GM23338 (cell line): ENCODE data around the gene WNT11. TPM values are rescaled to one million over a fixed set of nuclear protein-coding genes. Genes with fewer than 3 reads are reported as not detected.
"Not testable (repeated sequence)": the region's sequence is repeated elsewhere in the genome, so short reads cannot be mapped to it uniquely, and the experiment has no call there.

Experiments used
- ATAC-seq: fragments of 200-7000 bp; cut with Tn5 transposase; 3 replicates; pipeline ENCODE4 v1.9.1; 2020
- DNase-seq: peaks from one replicate; pipeline ENCODE4 v3.0.0-alpha.2; 2015; ENCODE audit warnings: low spot score
- H2AFZ ChIP-seq: fragments of 200-600 bp; sonication (generic); 2 replicates; pipeline ENCODE4 v1.8.0; 2016; ENCODE audit warnings: antibody characterized with exemption, mild to moderate bottlenecking, moderate library complexity
- H3F3A ChIP-seq: fragments of 200-600 bp; sonication (generic); replicated peaks from 2 replicates; pipeline ENCODE4 v1.8.0; 2017; ENCODE audit warnings: antibody characterized with exemption, mixed run types, low read depth
- H3K27ac ChIP-seq: fragments of 200-600 bp; sonication (generic); 2 replicates; pipeline ENCODE4 v1.6.1; 2016; ENCODE audit warnings: low read depth
- H3K27me3 ChIP-seq: fragments of 200-600 bp; sonication (generic); 2 replicates; pipeline ENCODE4 v1.8.0; 2016; ENCODE audit warnings: mild to moderate bottlenecking, mixed run types, moderate library complexity; ENCODE audit not compliant: insufficient read depth
- H3K36me3 ChIP-seq: fragments of 200-600 bp; sonication (generic); 2 replicates; pipeline ENCODE4 v1.8.0; 2016; ENCODE audit warnings: mild to moderate bottlenecking; ENCODE audit not compliant: insufficient read depth
- H3K4me1 ChIP-seq: fragments of 200-600 bp; sonication (generic); 2 replicates; pipeline ENCODE4 v1.8.0; 2016; ENCODE audit warnings: mild to moderate bottlenecking, moderate library complexity; ENCODE audit not compliant: insufficient read depth
- H3K4me2 ChIP-seq: fragments of 200-600 bp; sonication (generic); 2 replicates; pipeline ENCODE4 v1.7.1; 2017; ENCODE audit warnings: mixed run types
- H3K4me3 ChIP-seq: fragments of 200-600 bp; sonication (generic); 2 replicates; pipeline ENCODE4 v1.6.1; 2016; ENCODE audit warnings: mixed run types
- H3K79me2 ChIP-seq: fragments of 200-600 bp; sonication (generic); replicated peaks from 2 replicates; pipeline ENCODE4 v1.8.0; 2017; ENCODE audit warnings: mild to moderate bottlenecking; ENCODE audit not compliant: insufficient read depth
- H3K9me2 ChIP-seq: fragments of 200-600 bp; sonication (generic); 2 replicates; pipeline ENCODE4 v1.8.0; 2017; ENCODE audit not compliant: insufficient read depth
- H4K20me1 ChIP-seq: fragments of 200-600 bp; sonication (generic); replicated peaks from 2 replicates; pipeline ENCODE4 v1.8.0; 2017; ENCODE audit warnings: mild to moderate bottlenecking; ENCODE audit not compliant: insufficient read depth
- H3K27ac Mint-ChIP-seq: 2 replicates; pipeline ENCODE4 v1.8.0; 2020; ENCODE audit warnings: inconsistent platforms, mild to moderate bottlenecking, moderate library complexity, mixed read lengths
- H3K27me3 Mint-ChIP-seq: 3 replicates; pipeline ENCODE4 v1.8.0; 2022; ENCODE audit warnings: low read depth, mild to moderate bottlenecking, moderate library complexity, mixed read lengths, inconsistent platforms; ENCODE audit not compliant: insufficient read depth, poor library complexity
- H3K36me3 Mint-ChIP-seq: 3 replicates; pipeline ENCODE4 v1.8.0; 2021; ENCODE audit warnings: low read depth, mild to moderate bottlenecking, inconsistent platforms, moderate library complexity, mixed read lengths
- H3K4me1 Mint-ChIP-seq: 3 replicates; pipeline ENCODE4 v1.8.0; 2020; ENCODE audit warnings: mild to moderate bottlenecking, inconsistent platforms, mixed read lengths
- H3K4me3 Mint-ChIP-seq: 3 replicates; pipeline ENCODE4 v1.8.0; 2021; ENCODE audit warnings: moderate library complexity, mild to moderate bottlenecking, inconsistent platforms, mixed read lengths
- H3K9me3 Mint-ChIP-seq: 3 replicates; pipeline ENCODE4 v1.8.0; 2020; ENCODE audit warnings: moderate library complexity, mild to moderate bottlenecking, inconsistent platforms, mixed read lengths
- EZH2 ChIP-seq: fragments of 200-600 bp; sonication (generic); IDR thresholded peaks from one replicate; pipeline ENCODE4 v1.8.0; 2017; ENCODE audit warnings: antibody characterized with exemption, mild to moderate bottlenecking, low read depth; ENCODE audit not compliant: unreplicated experiment
- POLR2AphosphoS5 ChIP-seq: IDR thresholded peaks from 2 replicates; pipeline ENCODE4 v1.6.1; 2016; ENCODE audit warnings: antibody characterized with exemption, low read depth
- REST ChIP-seq: IDR thresholded peaks from one replicate; pipeline ENCODE4 v1.6.1; 2018; ENCODE audit warnings: antibody characterized with exemption; ENCODE audit not compliant: unreplicated experiment
- STAT1 ChIP-seq: IDR thresholded peaks from one replicate; pipeline ENCODE4 v1.6.1; 2016; ENCODE audit warnings: antibody characterized with exemption; ENCODE audit not compliant: unreplicated experiment
- ZNF331 ChIP-seq: fragments of 250-450 bp; sonication (Bioruptor Pico); IDR thresholded peaks from 2 replicates; pipeline ENCODE4 v1.5.0; 2020; ENCODE audit warnings: low read depth, mild to moderate bottlenecking, moderate library complexity
- polyA plus RNA-seq: library from polyadenylated mRNA; unstranded; fragments of >200 nt; fragmentation: Nextera tagmentation; extraction: Ambion mirVana; gene quantifications from 2 replicates; pipeline ENCODE4 v1.2.1, GENCODE V29; 2016
- total RNA-seq: library from RNA; depleted of rRNA; stranded (reverse); fragments of >200 nt; shearing (Covaris generic); gene quantifications from 2 replicates; pipeline ENCODE4 v1.2.3, GENCODE V29; 2014
- TF ChIP-seq, protein P1 (sequence below), 2 experiments: fragments of 200-600 bp in 1 of 2; sonication (generic) in 1 of 2; conservative IDR thresholded peaks; 2 replicates each; pipeline versions ENCODE4 v1.5.1 to v1.6.1; 2016 to 2017; ENCODE audit warnings: antibody characterized with exemption in 2 of 2, low read depth in 2 of 2, mild to moderate bottlenecking in 2 of 2, moderate library complexity in 1 of 2

WNT11 gene
- total and polyA plus RNA-seq, 2 experiments from 2014 or later = 0.44 to 0.56 TPM

- Histone ChIP-seq H3K79me2 (no peaks in the 10 kb centered on the region), H4K20me1 (0 out of 2 replicates have a peak, but pooled peaks cover 2% of the 10 kb centered on the region), H3K36me3 (no peaks in the 10 kb centered on the region), H3F3A (no peaks in the 10 kb centered on the region), H3K9me2 (no peaks in the 10 kb centered on the region), H3K4me2 (no peak overlapping the region), H3K27ac (no peak overlapping the region), H3K27me3 (peaks cover 29% of the 10 kb centered on the region), H3K4me1 (peaks cover 8% of the 10 kb centered on the region; the same call in 1 of the 2 replicates), H3K4me3 (no peak overlapping the region), H2AFZ (no peak overlapping the region)
- H3K9me3 Mint-ChIP-seq = no peaks in the 10 kb centered on the region; the same call in 2 of the 3 replicates
- H3K27me3 Mint-ChIP-seq = peaks cover 42% of the 10 kb centered on the region
- TF ChIP-seq STAT1 (no peak), EZH2 (peak; percentile 22), POLR2AphosphoS5 (no peak)
- TF ChIP-seq, protein P1, sequence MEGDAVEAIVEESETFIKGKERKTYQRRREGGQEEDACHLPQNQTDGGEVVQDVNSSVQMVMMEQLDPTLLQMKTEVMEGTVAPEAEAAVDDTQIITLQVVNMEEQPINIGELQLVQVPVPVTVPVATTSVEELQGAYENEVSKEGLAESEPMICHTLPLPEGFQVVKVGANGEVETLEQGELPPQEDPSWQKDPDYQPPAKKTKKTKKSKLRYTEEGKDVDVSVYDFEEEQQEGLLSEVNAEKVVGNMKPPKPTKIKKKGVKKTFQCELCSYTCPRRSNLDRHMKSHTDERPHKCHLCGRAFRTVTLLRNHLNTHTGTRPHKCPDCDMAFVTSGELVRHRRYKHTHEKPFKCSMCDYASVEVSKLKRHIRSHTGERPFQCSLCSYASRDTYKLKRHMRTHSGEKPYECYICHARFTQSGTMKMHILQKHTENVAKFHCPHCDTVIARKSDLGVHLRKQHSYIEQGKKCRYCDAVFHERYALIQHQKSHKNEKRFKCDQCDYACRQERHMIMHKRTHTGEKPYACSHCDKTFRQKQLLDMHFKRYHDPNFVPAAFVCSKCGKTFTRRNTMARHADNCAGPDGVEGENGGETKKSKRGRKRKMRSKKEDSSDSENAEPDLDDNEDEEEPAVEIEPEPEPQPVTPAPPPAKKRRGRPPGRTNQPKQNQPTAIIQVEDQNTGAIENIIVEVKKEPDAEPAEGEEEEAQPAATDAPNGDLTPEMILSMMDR (conservative IDR thresholded peaks at IDR 0.05; ENCODE audit: low read depth in 2 of 2) = no peak
- no peaks in the 10 kb centered on the region for H3K36me3 Mint-ChIP-seq
- ATAC-seq (no peak), DNase-seq (no peak)
- no peak overlapping the region for H3K27ac Mint-ChIP-seq
- peaks cover 9% of the 10 kb centered on the region; the same call in 2 of the 3 replicates for H3K4me1 Mint-ChIP-seq
- H3K4me3 Mint-ChIP-seq = no peak overlapping the region
These were observed 5.2 kb downstream of the WNT11 start for GRCh38 chr11:76201056-76201455.

GRCh38 chr11:76200006-76200940 is 6.0 kb downstream of the WNT11 start:
- TF ChIP-seq STAT1 (no peak), REST (no peak), ZNF331 (CRISPR knock-in tag) (no peak), EZH2 (no peak)
- H2AFZ ChIP-seq = no peak overlapping the region
- Mint-ChIP-seq H3K27me3 (peaks cover 40% of the 10 kb centered on the region), H3K27ac (no peak overlapping the region), H3K36me3 (no peaks in the 10 kb centered on the region), H3K4me1 (peaks cover 3% of the 10 kb centered on the region; the same call in 2 of the 3 replicates), H3K9me3 (no peaks in the 10 kb centered on the region; the same call in 2 of the 3 replicates), H3K4me3 (no peak overlapping the region)
- no peaks in the 10 kb centered on the region for H3K79me2 ChIP-seq
- no peak overlapping the region for H3K4me3 ChIP-seq
- DNase-seq (no peak), ATAC-seq (no peak)
- no peaks in the 10 kb centered on the region for H3K9me2 ChIP-seq
- no peaks in the 10 kb centered on the region for H3F3A ChIP-seq
- H3K4me2 ChIP-seq = no peak overlapping the region
- H3K4me1 ChIP-seq = peaks cover under 1% of the 10 kb centered on the region; the same call in 1 of the 2 replicates
- H3K36me3 ChIP-seq = no peaks in the 10 kb centered on the region
- H4K20me1 ChIP-seq = no peaks in the 10 kb centered on the region
- H3K27me3 ChIP-seq = peaks cover 22% of the 10 kb centered on the region
- H3K27ac ChIP-seq = no peak overlapping the region

DNA sequence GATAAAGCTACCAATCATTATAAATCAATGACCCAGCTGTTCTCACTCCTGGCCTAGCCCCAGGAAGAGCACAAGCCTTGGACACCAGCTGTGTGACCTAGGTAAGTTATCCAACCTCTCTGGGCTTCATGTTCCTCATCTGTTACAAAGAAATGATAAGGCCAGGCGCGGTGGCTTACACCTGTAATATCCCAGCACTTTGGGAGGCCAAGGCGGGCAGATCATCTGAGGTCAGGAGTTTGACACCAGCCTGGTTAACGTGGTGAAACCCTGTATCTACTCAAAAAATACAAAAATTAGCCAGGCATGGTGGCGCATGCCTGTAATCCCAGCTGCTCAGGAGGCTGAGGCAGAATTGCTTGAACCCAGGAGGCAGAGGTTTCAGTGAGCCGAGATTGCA is 7.6 kb downstream of the WNT11 start:
- peaks cover 24% of the 10 kb centered on the region for H3K27me3 Mint-ChIP-seq
- not testable (repeated sequence) for H3K36me3 Mint-ChIP-seq

More for the DNA sequence above, 7.6 kb downstream of the WNT11 start:
- H3K9me2 ChIP-seq, H3K9me3 Mint-ChIP-seq, H3K27ac Mint-ChIP-seq, H3K4me1 Mint-ChIP-seq, H3K27ac ChIP-seq, H3K27me3 ChIP-seq, H3K36me3 ChIP-seq, ATAC-seq, H3K4me2 ChIP-seq, H3K4me1 ChIP-seq, H3K4me3 ChIP-seq, H3K4me3 Mint-ChIP-seq, H4K20me1 ChIP-seq, DNase-seq, H3F3A ChIP-seq, H2AFZ ChIP-seq, H3K79me2 ChIP-seq: not testable (repeated sequence)
